H1 (cell line): Measurements from ENCODE around the gene KLHL3. TPM values are rescaled to one million over a fixed set of nuclear protein-coding genes. Genes with fewer than 3 reads are reported as not detected.
A peak's percentile ranks its signal among the peaks of the same experiment; 100 is the strongest.

Experiments used
- CTCF ChIA-PET: fragments of 300-600 bp; sonication (Branson Sonifier 250); formaldehyde crosslinking; loops from one replicate; lab custom pipeline; 2021; ENCODE audit not compliant: partially characterized antibody; lab: Charles Lee
- POLR2A ChIA-PET: fragments of 300-600 bp; sonication (Branson Sonifier 250); formaldehyde crosslinking; loops from one replicate; lab custom pipeline; 2021; ENCODE audit warnings: inconsistent platforms; ENCODE audit not compliant: partially characterized antibody; lab: Charles Lee
- DNase-seq, 2 experiments: peaks; one replicate each; pipeline versions ENCODE4 v3.0.0 to v3.0.0-alpha.2; 2010 to 2022; ENCODE audit warnings: low spot score in 2 of 2, low read depth in 1 of 2, mixed read lengths in 1 of 2
- FAIRE-seq: peaks from 2 replicates; lab custom pipeline; 2011; peaks lifted over from hg19 to GRCh38; lab: Jason Lieb, UNC
- H2AFZ ChIP-seq: 2 replicates; pipeline ENCODE4 v1.8.1; 2012; ENCODE audit warnings: low read length, inconsistent platforms
- H2AK5ac ChIP-seq: 2 replicates; pipeline ENCODE4 v1.6.1; 2013; ENCODE audit warnings: low read depth, low read length
- H2BK120ac ChIP-seq: replicated peaks from 2 replicates; pipeline ENCODE3; 2013; ENCODE audit warnings: low read depth, low read length, inconsistent platforms
- H2BK12ac ChIP-seq: 2 replicates; pipeline ENCODE4 v1.6.1; 2013; ENCODE audit warnings: low read depth, low read length
- H2BK15ac ChIP-seq: 2 replicates; pipeline ENCODE4 v1.6.1; 2013; ENCODE audit warnings: low read length
- H2BK20ac ChIP-seq: 2 replicates; pipeline ENCODE4 v1.6.1; 2013; ENCODE audit warnings: low read length
- H2BK5ac ChIP-seq: 2 replicates; pipeline ENCODE4 v1.6.1; 2013; ENCODE audit warnings: low read depth, low read length
- H3K14ac ChIP-seq: 2 replicates; pipeline ENCODE4 v1.6.1; 2013; ENCODE audit warnings: inconsistent platforms; ENCODE audit not compliant: insufficient read length
- H3K18ac ChIP-seq: 2 replicates; pipeline ENCODE4 v1.6.1; 2013; ENCODE audit warnings: low read length; ENCODE audit errors: extremely low read depth
- H3K23ac ChIP-seq: 2 replicates; pipeline ENCODE4 v1.6.1; 2013; ENCODE audit warnings: inconsistent platforms; ENCODE audit not compliant: insufficient read length
- H3K23me2 ChIP-seq: 2 replicates; pipeline ENCODE4 v1.6.1; 2013; ENCODE audit warnings: low read depth, low read length
- H3K27ac ChIP-seq: 2 replicates; pipeline ENCODE4 v1.6.1; 2011; ENCODE audit warnings: low read depth, low read length, inconsistent platforms
- H3K27me3 ChIP-seq, 4 experiments: replicated peaks in 1 of 4; 1 replicate in 1 of 4; 2 replicates in 3 of 4; pipeline versions ENCODE4 v1.6.1 to v1.8.1; 2011 to 2013; ENCODE audit warnings: low read length in 3 of 4, mild to moderate bottlenecking in 3 of 4, inconsistent platforms in 2 of 4, mixed read lengths in 2 of 4, moderate library complexity in 1 of 4; ENCODE audit not compliant: control insufficient read depth in 3 of 4, insufficient read depth in 3 of 4; ENCODE audit errors: extremely low read depth in 1 of 4
- H3K36me3 ChIP-seq, 4 experiments: 2 replicates each; pipeline versions ENCODE4 v1.6.1 to v1.8.1; 2011 to 2013; ENCODE audit warnings: mild to moderate bottlenecking in 4 of 4, low read length in 3 of 4, moderate library complexity in 2 of 4, control low read depth in 1 of 4, inconsistent platforms in 1 of 4; ENCODE audit not compliant: insufficient read depth in 4 of 4, control insufficient read depth in 2 of 4
- H3K4ac ChIP-seq: replicated peaks from 2 replicates; pipeline ENCODE3; 2013; ENCODE audit warnings: low read length, low read depth, mixed read lengths, inconsistent platforms; ENCODE audit not compliant: insufficient read length
- H3K4me1 ChIP-seq, 4 experiments: replicated peaks in 1 of 4; 1 replicate in 1 of 4; 2 replicates in 3 of 4; pipeline versions ENCODE4 v1.6.1 to v1.8.1; 2011 to 2013; ENCODE audit warnings: low read length in 3 of 4, inconsistent platforms in 2 of 4, mixed read lengths in 1 of 4; ENCODE audit not compliant: insufficient read depth in 4 of 4, control insufficient read depth in 3 of 4
- H3K4me2 ChIP-seq, 2 experiments: 2 replicates each; pipeline versions ENCODE4 v1.6.1 to v1.8.1; 2011 to 2013; ENCODE audit warnings: low read depth in 2 of 2, low read length in 2 of 2, control low read depth in 1 of 2, inconsistent platforms in 1 of 2, mild to moderate bottlenecking in 1 of 2; ENCODE audit not compliant: insufficient read depth in 1 of 2
- H3K4me3 ChIP-seq, 4 experiments: fragments of 200-600, 300-600 bp in 1 of 4; sonication (generic), shearing (Covaris generic), sonication (Bioruptor Twin) in 1 of 4; 2 replicates each; pipeline versions ENCODE4 v1.5.1 to v1.8.1; 2011 to 2016; ENCODE audit warnings: low read length in 4 of 4, low read depth in 3 of 4, control low read depth in 2 of 4, inconsistent platforms in 2 of 4, mild to moderate bottlenecking in 2 of 4, mixed read lengths in 1 of 4, moderate library complexity in 1 of 4; ENCODE audit not compliant: insufficient read depth in 2 of 4; ENCODE audit errors: extremely low read depth in 1 of 4
- H3K56ac ChIP-seq: replicated peaks from 2 replicates; pipeline ENCODE3; 2013; ENCODE audit warnings: low read depth, mild to moderate bottlenecking, mixed read lengths, low read length, inconsistent platforms; ENCODE audit not compliant: insufficient read length
- H3K79me1 ChIP-seq: 2 replicates; pipeline ENCODE4 v1.6.1; 2013; ENCODE audit warnings: low read depth, low read length, control low read depth
- H3K79me2 ChIP-seq, 2 experiments: 2 replicates each; pipeline versions ENCODE4 v1.6.1 to v1.8.1; 2012 to 2013; ENCODE audit warnings: low read length in 2 of 2, mild to moderate bottlenecking in 2 of 2, inconsistent platforms in 1 of 2; ENCODE audit not compliant: insufficient read depth in 2 of 2, control insufficient read depth in 1 of 2
- H3K9ac ChIP-seq, 4 experiments: replicated peaks in 1 of 4; 1 replicate in 1 of 4; 2 replicates in 3 of 4; pipeline versions ENCODE4 v1.6.1 to v1.8.1; 2011 to 2013; ENCODE audit warnings: low read depth in 3 of 4, low read length in 3 of 4, control low read depth in 2 of 4, mild to moderate bottlenecking in 2 of 4, moderate library complexity in 2 of 4, inconsistent platforms in 1 of 4; ENCODE audit errors: extremely low read depth in 1 of 4
- H3K9me3 ChIP-seq, 2 experiments: 2 replicates each; pipeline versions ENCODE4 v1.6.1 to v1.8.1; 2012 to 2013; ENCODE audit warnings: mild to moderate bottlenecking in 2 of 2, moderate library complexity in 2 of 2, control low read depth in 1 of 2, inconsistent platforms in 1 of 2, low read depth in 1 of 2, low read length in 1 of 2, mixed read lengths in 1 of 2; ENCODE audit not compliant: insufficient read depth in 2 of 2
- H4K20me1 ChIP-seq, 2 experiments: replicated peaks in 1 of 2; 2 replicates each; pipeline versions ENCODE3 to v1.8.1; 2011 to 2013; ENCODE audit warnings: inconsistent platforms in 2 of 2, low read length in 2 of 2, mild to moderate bottlenecking in 1 of 2; ENCODE audit not compliant: insufficient read depth in 2 of 2, control insufficient read depth in 1 of 2
- H4K5ac ChIP-seq: 2 replicates; pipeline ENCODE4 v1.6.1; 2013; ENCODE audit warnings: low read length, low read depth, mixed read lengths, inconsistent platforms; ENCODE audit not compliant: insufficient read length
- H4K8ac ChIP-seq: 2 replicates; pipeline ENCODE4 v1.8.0; 2013; ENCODE audit warnings: mild to moderate bottlenecking, moderate library complexity, low read length, inconsistent platforms; ENCODE audit not compliant: insufficient read depth; ENCODE audit errors: extremely low read depth
- H4K91ac ChIP-seq: replicated peaks from 2 replicates; pipeline ENCODE3; 2013; ENCODE audit warnings: low read length, mixed read lengths, inconsistent platforms; ENCODE audit not compliant: insufficient read length
- CBX5 ChIP-seq: fragments of 300-800, 300-1000 bp; sonication (generic); IDR thresholded peaks from 2 replicates; pipeline ENCODE4 v1.7.1; 2016; ENCODE audit warnings: antibody characterized with exemption, low read length, low read depth
- EP300 ChIP-seq, 2 experiments: IDR thresholded peaks; 1 replicate in 1 of 2; 2 replicates in 1 of 2; pipeline ENCODE4 v1.6.1; 2011 to 2012; ENCODE audit warnings: low read depth in 2 of 2, low read length in 2 of 2, mild to moderate bottlenecking in 2 of 2, borderline replicate concordance in 1 of 2, inconsistent platforms in 1 of 2, moderate library complexity in 1 of 2
- KDM4A ChIP-seq: IDR thresholded peaks from one replicate; pipeline ENCODE4 v1.7.1; 2012; ENCODE audit warnings: low read depth, mild to moderate bottlenecking, moderate library complexity, low read length, inconsistent platforms; ENCODE audit not compliant: severe bottlenecking
- MAFK ChIP-seq: IDR thresholded peaks from 2 replicates; pipeline ENCODE4 v1.6.1; 2012; ENCODE audit warnings: low read depth, mild to moderate bottlenecking, improper control_type of control experiment, low read length
- NRF1 ChIP-seq: IDR thresholded peaks from 2 replicates; pipeline ENCODE4 v1.6.1; 2011; ENCODE audit warnings: mild to moderate bottlenecking, low read depth, low read length, improper control_type of control experiment
- RAD21 ChIP-seq, 2 experiments: IDR thresholded peaks in 1 of 2; conservative IDR thresholded peaks in 1 of 2; 2 replicates each; pipeline ENCODE4 v1.6.1; 2011; ENCODE audit warnings: low read depth in 2 of 2, low read length in 2 of 2, improper control_type of control experiment in 1 of 2, inconsistent platforms in 1 of 2, mild to moderate bottlenecking in 1 of 2, moderate library complexity in 1 of 2
- RFX5 ChIP-seq: IDR thresholded peaks from 2 replicates; pipeline ENCODE4 v1.6.1; 2011; ENCODE audit warnings: low read depth, low read length, improper control_type of control experiment, borderline replicate concordance
- SIN3A ChIP-seq, 2 experiments: IDR thresholded peaks in 1 of 2; conservative IDR thresholded peaks in 1 of 2; 2 replicates each; pipeline ENCODE4 v1.6.1; 2011 to 2012; ENCODE audit warnings: low read length in 2 of 2, improper control_type of control experiment in 1 of 2, low read depth in 1 of 2, mild to moderate bottlenecking in 1 of 2
- SRF ChIP-seq: IDR thresholded peaks from 2 replicates; pipeline ENCODE4 v1.6.1; 2011; ENCODE audit warnings: mild to moderate bottlenecking, low read depth, low read length, moderate library complexity
- TCF12 ChIP-seq: IDR thresholded peaks from 2 replicates; pipeline ENCODE4 v1.6.1; 2011; ENCODE audit warnings: low read depth, mild to moderate bottlenecking, low read length
- TEAD4 ChIP-seq: IDR thresholded peaks from 2 replicates; pipeline ENCODE4 v1.6.1; 2012; ENCODE audit warnings: low read depth, low read length, inconsistent platforms, mixed read lengths
- WGBS, 2 experiments: shearing (Covaris generic) in 1 of 2; methylation state at CpG; one replicate each; pipeline versions ENCODE4 v1.1.6 to v1.1.7; 2013 to 2015; ENCODE audit warnings: low lambda C conversion rate in 2 of 2, mixed read lengths in 2 of 2, inconsistent platforms in 1 of 2, low coverage in 1 of 2, missing lambda C conversion rate in 1 of 2; ENCODE audit not compliant: insufficient replicate concordance in 2 of 2, insufficient coverage in 1 of 2, insufficient read length in 1 of 2; ENCODE audit errors: extremely low coverage in 1 of 2, missing lambda C conversion rate in 1 of 2; 5-methylcytosine and 5-hydroxymethylcytosine counted together
- polyA plus RNA-seq, 7 experiments: library from polyadenylated mRNA; depleted of rRNA in 3 of 7; stranded (reverse) in 5 of 7; unstranded in 2 of 7; fragments of >200 nt in 5 of 7; fragments of 200-250 nt in 2 of 7; gene quantifications; 1 replicate in 5 of 7; 2 replicates in 1 of 7; 4 replicates in 1 of 7; pipeline versions ENCODE4 v1.2.1 to v1.2.3, GENCODE V29; 2011 to 2013; ENCODE audit warnings: missing spikeins in 2 of 7, mixed read lengths in 2 of 7
- total RNA-seq: library from RNA; stranded (reverse); fragmentation: NEBNext Ultra II Directional; extraction: Animal tissue kit (Norgen Biotek cat#: 25700); gene quantifications from 2 replicates; pipeline ENCODE4 v1.2.1, GENCODE V29; 2021

KLHL3 gene
- total and polyA plus RNA-seq, 2 of the 8 experiments (the other 6 are each of a cell fraction or from before 2014, with no cell fraction given), result 7.4 to 13.7 TPM

- no peak overlapping the region for H3K27ac ChIP-seq
- TF ChIP-seq TEAD4 (no peak), SIN3A (conservative IDR thresholded peaks at IDR 0.05 in 1 of 2, IDR thresholded peaks at IDR 0.05 in 1 of 2; ENCODE audit: low read depth in 1 of 2, low read length in 2 of 2) (no peak), MAFK (no peak), EP300 (IDR thresholded peaks at IDR 0.05; ENCODE audit: borderline replicate concordance in 1 of 2, low read depth in 2 of 2, low read length in 2 of 2) (no peak), RAD21 (IDR thresholded peaks at IDR 0.05 in 1 of 2, conservative IDR thresholded peaks at IDR 0.05 in 1 of 2; ENCODE audit: low read depth in 2 of 2, low read length in 2 of 2) (no peak), SRF (no peak), CBX5 (no peak), KDM4A (no peak), TCF12 (no peak), NRF1 (no peak), RFX5 (no peak)
Measured at GRCh38 chr5:137630216-137630971, 105.5 kb downstream of the KLHL3 start.

More at GRCh38 chr5:137630216-137630971, 105.5 kb downstream of the KLHL3 start:
- Histone ChIP-seq H2BK5ac (peak overlapping the region; percentile 36; the same call in 1 of the 2 replicates), H2BK120ac (no peak overlapping the region), H3K79me1 (no peaks in the 10 kb centered on the region), H4K5ac (no peak overlapping the region), H2AK5ac (no peak overlapping the region), H3K27me3 (no peaks in the 10 kb centered on the region), H2AFZ (no peak overlapping the region), H4K91ac (no peak overlapping the region), H3K4me2 (0 out of 4 replicates have a peak overlapping the region, but pooled peaks have one; percentile 7 to 35), H2BK20ac (no peak overlapping the region), H2BK12ac (peak overlapping the region; percentile 50; the same call in 1 of the 2 replicates), H3K9me3 (no peaks in the 10 kb centered on the region), H3K23me2 (no peaks in the 10 kb centered on the region), H3K4ac (no peak overlapping the region), H3K9ac (no peak overlapping the region), H3K79me2 (no peaks in the 10 kb centered on the region), H3K36me3 (no peaks in the 10 kb centered on the region; a peak in 2 of 8 replicates), H3K14ac (no peak overlapping the region), H2BK15ac (no peak overlapping the region), H3K56ac (no peak overlapping the region), H3K4me1 (peaks cover 3 to 6% (median 4%) of the 10 kb centered on the region in 4 experiments; a peak in 6 of 7 replicates), H3K23ac (no peak overlapping the region), H4K8ac (no peak overlapping the region), H3K18ac (no peak overlapping the region), H3K4me3 (no peak overlapping the region), H4K20me1 (peaks cover 1 to 5% of the 10 kb centered on the region in 2 experiments)
- FAIRE-seq (no peak), DNase-seq (no peak)
- ChIA-PET CTCF (interaction anchor here (0.6 to 4.9 kb wide), 35 partner anchors 9 to 506 kb away, joined by 3 to 82 read pairs (median 5); partner anchors contain the start of genes HNRNPA0 and KLHL3), POLR2A (interaction anchor here (1.0 to 1.6 kb wide), 3 partner anchors 12 to 121 kb away, joined by 3 to 6 read pairs (median 3); partner anchors contain the start of gene KLHL3)
- WGBS, 2 experiments, result 81% methylated on average over 10 of the region's 10 CpGs; no CpG with 5 or more reads in 1 of the 2 experiments
